ENCODE data around the gene PNLDC1. TPM values are rescaled to one million over a fixed set of nuclear protein-coding genes. Genes with fewer than 3 reads are reported as not detected.

Gene PNLDC1
- total and polyA plus RNA-seq, 2 of the 4 experiments (the other 2 are of a cell fraction) = not detected

DNA sequence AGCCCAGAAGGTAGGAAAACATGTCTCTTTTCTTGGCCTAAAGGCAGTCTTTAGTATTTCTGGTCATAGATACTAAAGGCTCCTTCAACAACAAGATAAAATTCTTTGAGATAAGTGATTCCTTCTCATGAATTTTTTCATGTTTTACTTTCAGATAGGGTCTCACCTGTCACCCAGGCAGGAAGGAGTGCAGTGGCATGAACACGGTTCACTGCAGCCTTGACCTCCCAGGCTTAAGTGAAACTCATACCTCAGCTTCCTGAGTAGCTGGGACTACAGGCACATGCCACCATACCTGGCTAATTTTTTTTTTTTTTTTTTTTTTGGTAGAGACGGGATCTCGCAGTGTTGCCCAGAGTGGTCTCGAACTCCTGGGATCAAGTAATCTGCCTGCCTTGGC lies 9.1 kb downstream of the PNLDC1 start:
- no peak overlapping the region for H3K56ac ChIP-seq (ENCODE audit: extremely low read depth, insufficient read depth, low read length)
- no TSS peak for BruUV-seq (replicated peaks)
- H4K8ac ChIP-seq (ENCODE audit: low read depth in 2 of 2, low read length in 2 of 2) = no peak overlapping the region
- H3K9me1 ChIP-seq (ENCODE audit: insufficient read depth, low read length) = no peaks in the 10 kb centered on the region
- no peak overlapping the region for H3K27ac ChIP-seq (ENCODE audit: insufficient read depth, low read length)
- no peak overlapping the region for H2BK5ac ChIP-seq (ENCODE audit: low read depth, low read length, poor library complexity, severe bottlenecking)
- no peak overlapping the region for H3K23ac ChIP-seq (ENCODE audit: low read depth, low read length)
- no peak overlapping the region for H3K9ac ChIP-seq (ENCODE audit: low read depth, low read length)
- no peaks in the 10 kb centered on the region for H3K4me1 ChIP-seq (ENCODE audit: control insufficient read depth, insufficient read depth, low read length)
- no peak overlapping the region for H2AK5ac ChIP-seq (ENCODE audit: low read depth, low read length)
- no peak overlapping the region for H2AK9ac ChIP-seq (replicated peaks; ENCODE audit: low read depth, low read length, poor library complexity)
- intact Hi-C loops (cut with micrococcal nuclease) (no loop called here), in situ Hi-C loops (cut with MboI; ENCODE audit: low sequenced_read_pairs) (loop anchor here (25.0 kb wide), 1 partner anchor 622 kb away; no protein-coding TSS in a partner anchor), dilution Hi-C loops (cut with HindIII; ENCODE audit: low sequenced_read_pairs, unreplicated experiment) (no loop called here)
- no peak overlapping the region for H4K5ac ChIP-seq (ENCODE audit: low read depth, low read length)
- H3K18ac ChIP-seq (ENCODE audit: low read depth, low read length) = no peak overlapping the region
- ATAC-seq (ENCODE audit: low read depth) = no peak
- no peak overlapping the region for H2AFZ ChIP-seq (replicated peaks; ENCODE audit: low read length, poor library complexity)
- no peaks in the 10 kb centered on the region for H3K79me1 ChIP-seq (ENCODE audit: low read depth in 1 of 2, low read length in 2 of 2)
- H3K27me3 ChIP-seq (ENCODE audit: control insufficient read depth, insufficient read depth, low read length) = 0 out of 2 replicates have a peak, but pooled peaks cover under 1% of the 10 kb centered on the region
- H2BK15ac ChIP-seq (ENCODE audit: low read depth, low read length) = no peak overlapping the region
- no peaks in the 10 kb centered on the region for H3K9me3 ChIP-seq (ENCODE audit: control insufficient read depth, insufficient read depth, low read length)
- no CpG with 5 or more reads among the region's 4 CpGs for WGBS, 2 experiments (ENCODE audit: extremely low coverage in 2 of 2, insufficient read length in 1 of 2)
- POLR2A ChIA-PET (ENCODE audit: unreplicated experiment) = no interaction called here
- CTCF ChIA-PET = interaction anchor here (0.7 kb wide), 1 partner anchor 143 kb away, joined by 7 read pairs; no protein-coding TSS in a partner anchor
- no peak overlapping the region for H3K4me2 ChIP-seq (ENCODE audit: low read depth, low read length)
- TF ChIP-seq RFX5 (IDR thresholded peaks at IDR 0.05; ENCODE audit: low read depth, low read length) (no peak), ELK1 (IDR thresholded peaks at IDR 0.05; ENCODE audit: borderline replicate concordance, low read depth, low read length) (no peak), POLR2A (IDR thresholded peaks at IDR 0.05; ENCODE audit: low read depth, low read length) (no peak), RCOR1 (IDR thresholded peaks at IDR 0.05; ENCODE audit: insufficient replicate concordance, low read length) (no peak), NFE2L2 (IDR thresholded peaks at IDR 0.05; ENCODE audit: low read depth, low read length) (no peak), MXI1 (IDR thresholded peaks at IDR 0.05; ENCODE audit: borderline replicate concordance, low read depth, low read length) (no peak), RAD21 (IDR thresholded peaks at IDR 0.05; ENCODE audit: low read length) (no peak), SMC3 (IDR thresholded peaks at IDR 0.05; ENCODE audit: low read depth, low read length) (no peak), MAZ (IDR thresholded peaks at IDR 0.05; ENCODE audit: borderline replicate concordance, low read depth, low read length) (no peak), BHLHE40 (IDR thresholded peaks at IDR 0.05; ENCODE audit: low read depth, low read length) (no peak), CHD1 (IDR thresholded peaks at IDR 0.05; ENCODE audit: low read depth, low read length) (no peak), MAFK (IDR thresholded peaks at IDR 0.05; ENCODE audit: low read depth, low read length) (no peak), FOS (IDR thresholded peaks at IDR 0.05; ENCODE audit: low read depth, low read length) (no peak), CEBPB (IDR thresholded peaks at IDR 0.05; ENCODE audit: low read depth, low read length) (no peak)
- TF ChIP-seq, protein P1, sequence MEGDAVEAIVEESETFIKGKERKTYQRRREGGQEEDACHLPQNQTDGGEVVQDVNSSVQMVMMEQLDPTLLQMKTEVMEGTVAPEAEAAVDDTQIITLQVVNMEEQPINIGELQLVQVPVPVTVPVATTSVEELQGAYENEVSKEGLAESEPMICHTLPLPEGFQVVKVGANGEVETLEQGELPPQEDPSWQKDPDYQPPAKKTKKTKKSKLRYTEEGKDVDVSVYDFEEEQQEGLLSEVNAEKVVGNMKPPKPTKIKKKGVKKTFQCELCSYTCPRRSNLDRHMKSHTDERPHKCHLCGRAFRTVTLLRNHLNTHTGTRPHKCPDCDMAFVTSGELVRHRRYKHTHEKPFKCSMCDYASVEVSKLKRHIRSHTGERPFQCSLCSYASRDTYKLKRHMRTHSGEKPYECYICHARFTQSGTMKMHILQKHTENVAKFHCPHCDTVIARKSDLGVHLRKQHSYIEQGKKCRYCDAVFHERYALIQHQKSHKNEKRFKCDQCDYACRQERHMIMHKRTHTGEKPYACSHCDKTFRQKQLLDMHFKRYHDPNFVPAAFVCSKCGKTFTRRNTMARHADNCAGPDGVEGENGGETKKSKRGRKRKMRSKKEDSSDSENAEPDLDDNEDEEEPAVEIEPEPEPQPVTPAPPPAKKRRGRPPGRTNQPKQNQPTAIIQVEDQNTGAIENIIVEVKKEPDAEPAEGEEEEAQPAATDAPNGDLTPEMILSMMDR (conservative IDR thresholded peaks at IDR 0.05; ENCODE audit: low read depth, low read length) = no peak
- TF ChIP-seq, protein P2, sequence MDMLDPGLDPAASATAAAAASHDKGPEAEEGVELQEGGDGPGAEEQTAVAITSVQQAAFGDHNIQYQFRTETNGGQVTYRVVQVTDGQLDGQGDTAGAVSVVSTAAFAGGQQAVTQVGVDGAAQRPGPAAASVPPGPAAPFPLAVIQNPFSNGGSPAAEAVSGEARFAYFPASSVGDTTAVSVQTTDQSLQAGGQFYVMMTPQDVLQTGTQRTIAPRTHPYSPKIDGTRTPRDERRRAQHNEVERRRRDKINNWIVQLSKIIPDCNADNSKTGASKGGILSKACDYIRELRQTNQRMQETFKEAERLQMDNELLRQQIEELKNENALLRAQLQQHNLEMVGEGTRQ (IDR thresholded peaks at IDR 0.05; ENCODE audit: low read depth, low read length) = no peak
- H2BK20ac ChIP-seq (ENCODE audit: low read depth, low read length) = no peak overlapping the region
- DNase-seq = no peak
- no peak overlapping the region for H3K14ac ChIP-seq (replicated peaks; ENCODE audit: low read depth, low read length)
- no peaks in the 10 kb centered on the region for H3K36me3 ChIP-seq (ENCODE audit: control insufficient read depth, insufficient read depth, low read length)
- no peaks in the 10 kb centered on the region for H4K20me1 ChIP-seq (ENCODE audit: insufficient read depth, low read length)
- no peak overlapping the region for H3K4me3 ChIP-seq (ENCODE audit: insufficient read depth, low read depth, low read length)
- H4K91ac ChIP-seq (ENCODE audit: insufficient read depth, low read depth, low read length) = no peak overlapping the region
- no peak overlapping the region for H2BK120ac ChIP-seq (ENCODE audit: low read depth, low read length)
- H3K4ac ChIP-seq (ENCODE audit: low read depth, low read length) = no peak overlapping the region
